MM.1S (cell line): ENCODE data around the gene TAS2R60.

Experiments
- DNase-seq: peaks from one replicate; pipeline ENCODE4 v3.0.0-alpha.2; 2015
- H2AFZ ChIP-seq: fragments of 300-600 bp; sonication (generic); 2 replicates; pipeline ENCODE4 v1.6.0; 2016; ENCODE audit warnings: antibody characterized with exemption, low read length
- H3F3A ChIP-seq: fragments of 300-600 bp; sonication (generic); 2 replicates; pipeline ENCODE4 v1.6.1; 2016; ENCODE audit warnings: mild to moderate bottlenecking, antibody characterized with exemption, low read length, moderate library complexity, mixed read lengths; ENCODE audit not compliant: insufficient read depth
- H3K27ac ChIP-seq: fragments of 300-600 bp; sonication (generic); 2 replicates; pipeline ENCODE4 v1.5.1; 2016; ENCODE audit warnings: mild to moderate bottlenecking, low read length
- H3K27me3 ChIP-seq: fragments of 300-600 bp; sonication (generic); replicated peaks from 2 replicates; pipeline ENCODE4 v1.6.0; 2016; ENCODE audit warnings: low read length; ENCODE audit not compliant: insufficient read depth
- H3K36me3 ChIP-seq: fragments of 300-600 bp; sonication (generic); replicated peaks from 2 replicates; pipeline ENCODE4 v1.6.1; 2016; ENCODE audit warnings: mild to moderate bottlenecking, low read length, mixed read lengths; ENCODE audit not compliant: insufficient read depth
- H3K4me1 ChIP-seq: fragments of 300-600 bp; sonication (generic); 2 replicates; pipeline ENCODE4 v1.6.1; 2016; ENCODE audit warnings: low read length, mixed read lengths
- H3K4me2 ChIP-seq: fragments of 300-600 bp; sonication (generic); 2 replicates; pipeline ENCODE4 v1.6.0; 2016; ENCODE audit warnings: low read depth, low read length
- H3K4me3 ChIP-seq: fragments of 300-600 bp; sonication (generic); 2 replicates; pipeline ENCODE4 v1.5.1; 2016; ENCODE audit warnings: low read length, mixed read lengths
- H3K79me2 ChIP-seq: fragments of 300-600 bp; sonication (generic); 2 replicates; pipeline ENCODE4 v1.6.1; 2016; ENCODE audit warnings: mixed run types, low read length, mixed read lengths
- H3K9ac ChIP-seq: fragments of 300-600 bp; sonication (generic); 2 replicates; pipeline ENCODE4 v1.6.1; 2016; ENCODE audit warnings: low read length, mixed read lengths
- H3K9me2 ChIP-seq: fragments of 300-600 bp; sonication (generic); replicated peaks from 2 replicates; pipeline ENCODE4 v1.6.1; 2016; ENCODE audit warnings: mild to moderate bottlenecking, low read length, mixed read lengths; ENCODE audit not compliant: insufficient read depth
- H3K9me3 ChIP-seq: fragments of 300-600 bp; sonication (generic); replicated peaks from 2 replicates; pipeline ENCODE4 v1.6.1; 2016; ENCODE audit warnings: mild to moderate bottlenecking, low read length, mixed read lengths; ENCODE audit not compliant: insufficient read depth
- H4K20me1 ChIP-seq: fragments of 300-600 bp; sonication (generic); 2 replicates; pipeline ENCODE4 v1.6.1; 2016; ENCODE audit warnings: mild to moderate bottlenecking, low read length, moderate library complexity, mixed read lengths; ENCODE audit not compliant: insufficient read depth
- CTCF ChIP-seq: fragments of 300-600 bp; sonication (generic); IDR thresholded peaks from 2 replicates; pipeline ENCODE4 v1.5.1; 2016; ENCODE audit warnings: antibody characterized with exemption, low read length, mixed read lengths
- EZH2 ChIP-seq: fragments of 300-600 bp; sonication (generic); optimal IDR thresholded peaks from 2 replicates; pipeline ENCODE3; 2017; ENCODE audit warnings: low read depth, mild to moderate bottlenecking, antibody characterized with exemption, low read length, mixed read lengths
- EZH2phosphoT487 ChIP-seq: fragments of 300-600 bp; sonication (generic); IDR thresholded peaks from 2 replicates; pipeline ENCODE4 v1.6.1; 2018; ENCODE audit warnings: antibody characterized with exemption, low read length

TAS2R60 gene

GRCh38 chr7:143395187-143396149 lies 47.8 kb upstream of the TAS2R60 start:
- Histone ChIP-seq H3K4me2 (no peak overlapping the region), H3K36me3 (no peaks in the 10 kb centered on the region), H3K4me1 (no peaks in the 10 kb centered on the region), H3K27ac (no peak overlapping the region), H3K9ac (no peak overlapping the region), H3K79me2 (no peaks in the 10 kb centered on the region), H3K9me3 (no peaks in the 10 kb centered on the region), H3K4me3 (no peak overlapping the region), H3K9me2 (no peaks in the 10 kb centered on the region), H4K20me1 (no peaks in the 10 kb centered on the region), H3F3A (no peaks in the 10 kb centered on the region), H2AFZ (no peak overlapping the region), H3K27me3 (0 out of 2 replicates have a peak, but pooled peaks cover 6% of the 10 kb centered on the region)
- DNase-seq, result no peak
- TF ChIP-seq EZH2phosphoT487, result no peak
- TF ChIP-seq CTCF, result no peak
- no peak for TF ChIP-seq EZH2

GRCh38 chr7:143396182-143396581 lies 47.1 kb upstream of the TAS2R60 start:
- H4K20me1 ChIP-seq, result no peaks in the 10 kb centered on the region
- no peaks in the 10 kb centered on the region for H3F3A ChIP-seq
- H3K4me1 ChIP-seq, result no peaks in the 10 kb centered on the region
- H3K27me3 ChIP-seq, result 0 out of 2 replicates have a peak, but pooled peaks cover 6% of the 10 kb centered on the region
- H2AFZ ChIP-seq, result no peak overlapping the region
- H3K9me3 ChIP-seq, result no peaks in the 10 kb centered on the region
- H3K27ac ChIP-seq, result no peak overlapping the region
- no peaks in the 10 kb centered on the region for H3K9me2 ChIP-seq
- DNase-seq, result no peak
- no peaks in the 10 kb centered on the region for H3K36me3 ChIP-seq
- H3K4me2 ChIP-seq, result no peak overlapping the region
- no peak overlapping the region for H3K9ac ChIP-seq
- TF ChIP-seq CTCF (no peak), EZH2phosphoT487 (no peak), EZH2 (no peak)
- H3K4me3 ChIP-seq, result no peak overlapping the region
- no peaks in the 10 kb centered on the region for H3K79me2 ChIP-seq

GRCh38 chr7:143396625-143397556 lies 46.4 kb upstream of the TAS2R60 start:
- no peak for DNase-seq
- Histone ChIP-seq H2AFZ (no peak overlapping the region), H3K36me3 (no peaks in the 10 kb centered on the region)

More at GRCh38 chr7:143396625-143397556, 46.4 kb upstream of the TAS2R60 start:
- no peaks in the 10 kb centered on the region for H4K20me1 ChIP-seq
- no peaks in the 10 kb centered on the region for H3K4me1 ChIP-seq
- H3K9me2 ChIP-seq, result no peaks in the 10 kb centered on the region
- no peak overlapping the region for H3K9ac ChIP-seq
- H3K4me2 ChIP-seq, result no peak overlapping the region
- H3F3A ChIP-seq, result no peaks in the 10 kb centered on the region
- H3K79me2 ChIP-seq, result no peaks in the 10 kb centered on the region
- H3K9me3 ChIP-seq, result no peaks in the 10 kb centered on the region
- no peak overlapping the region for H3K27ac ChIP-seq
- no peak overlapping the region for H3K4me3 ChIP-seq
- 0 out of 2 replicates have a peak, but pooled peaks cover 6% of the 10 kb centered on the region for H3K27me3 ChIP-seq
- TF ChIP-seq EZH2phosphoT487, result no peak
- no peak for TF ChIP-seq CTCF
- no peak for TF ChIP-seq EZH2
